GM21360 (cell line): ENCODE results near the gene EIF3F.

ENCODE experiments used
- ATAC-seq: cut with Tn5 transposase; IDR thresholded peaks from one replicate; pipeline ENCODE4 v1.9.1; 2021; ENCODE audit warnings: mild to moderate bottlenecking, moderate library complexity; ENCODE audit not compliant: unreplicated experiment

The EIF3F gene

GRCh38 chr11:8038393-8038792 is 51.3 kb downstream of the EIF3F start:
- ATAC-seq, result no peak

GRCh38 chr11:8038811-8039529 is 51.8 kb downstream of the EIF3F start:
- no peak for ATAC-seq

GRCh38 chr11:8039530-8040260 is 52.6 kb downstream of the EIF3F start:
- ATAC-seq, result no peak

- no peak for ATAC-seq
These were observed 53.3 kb downstream of the EIF3F start for GRCh38 chr11:8040261-8040920.

- ATAC-seq, result no peak
These were observed 53.8 kb downstream of the EIF3F start for GRCh38 chr11:8040921-8041285.

- no peak for ATAC-seq
These were observed 54.4 kb downstream of the EIF3F start for GRCh38 chr11:8041576-8041975.

GRCh38 chr11:8043756-8044155 is 56.6 kb downstream of the EIF3F start:
- ATAC-seq, result no peak

GRCh38 chr11:8045839-8046238 is 58.7 kb downstream of the EIF3F start:
- no peak for ATAC-seq

GRCh38 chr11:8047382-8047781 is 60.2 kb downstream of the EIF3F start:
- ATAC-seq, result no peak

GRCh38 chr11:8049084-8049483 is 61.9 kb downstream of the EIF3F start:
- ATAC-seq, result no peak
